Measurements from ENCODE around the gene CPLX1. TPM values are rescaled to one million over a fixed set of nuclear protein-coding genes. Genes with fewer than 3 reads are reported as not detected.

Gene CPLX1
- total RNA-seq, 1 experiment from 2014 or later, result 3.5 TPM

DNA sequence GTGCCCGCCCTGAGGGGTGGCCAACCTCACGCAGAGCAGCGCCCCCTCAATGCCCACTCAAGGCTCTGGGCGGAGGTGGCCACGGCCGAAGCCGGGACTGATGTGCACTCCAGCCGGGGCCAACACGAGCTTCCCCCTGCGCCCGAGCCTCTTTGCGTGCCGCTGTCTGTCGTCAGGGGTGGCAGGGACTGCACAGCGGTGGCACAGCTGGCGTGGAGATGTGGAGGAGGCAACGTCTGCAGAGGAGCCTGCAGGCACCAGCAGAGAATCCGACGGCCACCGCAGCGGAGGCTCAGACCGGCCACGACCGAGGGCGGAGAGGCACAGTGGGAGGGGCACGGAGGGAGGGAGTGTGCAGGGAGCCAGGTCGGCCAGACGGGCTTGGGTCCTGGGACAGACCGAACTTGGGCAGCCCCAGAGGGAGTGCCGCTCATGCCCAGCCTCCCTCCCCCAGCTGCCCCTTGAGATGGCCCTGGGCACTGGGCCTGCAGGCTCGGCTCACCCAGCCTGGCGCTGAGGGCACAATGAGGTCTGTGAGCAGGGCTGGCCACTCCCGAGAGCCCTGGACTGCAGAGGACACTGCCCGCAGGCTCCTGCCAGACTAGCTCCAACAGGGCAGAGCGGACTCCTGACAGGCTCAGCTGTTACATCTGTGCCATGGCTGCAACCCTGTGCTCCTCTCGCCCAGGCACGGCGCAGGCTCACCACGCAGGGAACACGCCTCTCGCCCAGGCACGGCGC is 46.5 kb upstream of the CPLX1 start:
- H3K27me3 Mint-ChIP-seq (ENCODE audit: low read depth), result no peaks in the 10 kb centered on the region
- H3K9me3 Mint-ChIP-seq, result peaks cover 15% of the 10 kb centered on the region
- peaks cover 34% of the 10 kb centered on the region for H3K36me3 Mint-ChIP-seq
- CTCF ChIA-PET, result interaction anchor here (0.9 kb wide), 1 partner anchor 19 kb away, joined by 3 read pairs; no protein-coding TSS in a partner anchor
- DNase-seq (ENCODE audit: low spot score) (no peak), ATAC-seq (no peak)
- no peaks in the 10 kb centered on the region for H3K4me1 Mint-ChIP-seq
- no peak overlapping the region for H3K4me3 Mint-ChIP-seq
- POLR2A ChIA-PET, result no interaction called here
- H3K27ac Mint-ChIP-seq, result no peak overlapping the region
- TF ChIP-seq ZNF138 (CRISPR knock-in tag; conservative IDR thresholded peaks at IDR 0.05), result no peak

- H3K36me3 Mint-ChIP-seq, result peaks cover 29% of the 10 kb centered on the region
- CTCF ChIA-PET, result no interaction called here
- H3K9me3 Mint-ChIP-seq, result peaks cover 15% of the 10 kb centered on the region
Observed at GRCh38 chr4:871484-871883, 45.6 kb upstream of the CPLX1 start.

DNA sequence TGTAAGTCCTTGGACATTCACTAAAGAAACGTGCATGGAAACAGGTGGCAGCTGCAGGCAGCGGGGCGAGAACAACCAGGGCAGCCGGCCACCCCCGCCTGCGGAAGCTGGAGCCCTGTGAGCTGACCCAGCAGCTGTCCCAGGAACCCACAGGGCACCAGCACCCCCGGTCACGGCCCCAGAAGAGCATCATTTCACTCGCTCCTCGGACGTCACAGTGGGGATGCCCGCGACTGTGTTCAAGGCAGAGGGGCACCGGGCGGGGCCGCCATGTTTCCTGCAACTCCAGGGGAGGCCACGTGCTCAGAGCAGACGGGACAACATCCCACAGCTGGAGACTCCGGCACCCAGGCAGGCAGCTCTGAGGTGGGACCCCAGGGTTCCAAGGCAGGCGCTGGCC is 45.0 kb upstream of the CPLX1 start:
- no peak for ATAC-seq
- Mint-ChIP-seq H3K4me1 (no peaks in the 10 kb centered on the region), H3K9me3 (peaks cover 15% of the 10 kb centered on the region), H3K27me3 (ENCODE audit: low read depth) (no peaks in the 10 kb centered on the region), H3K36me3 (peaks cover 29% of the 10 kb centered on the region), H3K27ac (no peak overlapping the region), H3K4me3 (no peak overlapping the region)
- no peak for DNase-seq (ENCODE audit: low spot score)
- ChIA-PET POLR2A (no interaction called here), CTCF (no interaction called here)
- TF ChIP-seq, protein P1, sequence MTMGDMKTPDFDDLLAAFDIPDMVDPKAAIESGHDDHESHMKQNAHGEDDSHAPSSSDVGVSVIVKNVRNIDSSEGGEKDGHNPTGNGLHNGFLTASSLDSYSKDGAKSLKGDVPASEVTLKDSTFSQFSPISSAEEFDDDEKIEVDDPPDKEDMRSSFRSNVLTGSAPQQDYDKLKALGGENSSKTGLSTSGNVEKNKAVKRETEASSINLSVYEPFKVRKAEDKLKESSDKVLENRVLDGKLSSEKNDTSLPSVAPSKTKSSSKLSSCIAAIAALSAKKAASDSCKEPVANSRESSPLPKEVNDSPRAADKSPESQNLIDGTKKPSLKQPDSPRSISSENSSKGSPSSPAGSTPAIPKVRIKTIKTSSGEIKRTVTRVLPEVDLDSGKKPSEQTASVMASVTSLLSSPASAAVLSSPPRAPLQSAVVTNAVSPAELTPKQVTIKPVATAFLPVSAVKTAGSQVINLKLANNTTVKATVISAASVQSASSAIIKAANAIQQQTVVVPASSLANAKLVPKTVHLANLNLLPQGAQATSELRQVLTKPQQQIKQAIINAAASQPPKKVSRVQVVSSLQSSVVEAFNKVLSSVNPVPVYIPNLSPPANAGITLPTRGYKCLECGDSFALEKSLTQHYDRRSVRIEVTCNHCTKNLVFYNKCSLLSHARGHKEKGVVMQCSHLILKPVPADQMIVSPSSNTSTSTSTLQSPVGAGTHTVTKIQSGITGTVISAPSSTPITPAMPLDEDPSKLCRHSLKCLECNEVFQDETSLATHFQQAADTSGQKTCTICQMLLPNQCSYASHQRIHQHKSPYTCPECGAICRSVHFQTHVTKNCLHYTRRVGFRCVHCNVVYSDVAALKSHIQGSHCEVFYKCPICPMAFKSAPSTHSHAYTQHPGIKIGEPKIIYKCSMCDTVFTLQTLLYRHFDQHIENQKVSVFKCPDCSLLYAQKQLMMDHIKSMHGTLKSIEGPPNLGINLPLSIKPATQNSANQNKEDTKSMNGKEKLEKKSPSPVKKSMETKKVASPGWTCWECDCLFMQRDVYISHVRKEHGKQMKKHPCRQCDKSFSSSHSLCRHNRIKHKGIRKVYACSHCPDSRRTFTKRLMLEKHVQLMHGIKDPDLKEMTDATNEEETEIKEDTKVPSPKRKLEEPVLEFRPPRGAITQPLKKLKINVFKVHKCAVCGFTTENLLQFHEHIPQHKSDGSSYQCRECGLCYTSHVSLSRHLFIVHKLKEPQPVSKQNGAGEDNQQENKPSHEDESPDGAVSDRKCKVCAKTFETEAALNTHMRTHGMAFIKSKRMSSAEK (CRISPR knock-in tag; IDR thresholded peaks at IDR 0.05; ENCODE audit: borderline replicate concordance), result no peak
- no peak for TF ChIP-seq SMAD3 (CRISPR knock-in tag; IDR thresholded peaks at IDR 0.05; ENCODE audit: borderline replicate concordance)
- TF ChIP-seq NFE2L1 (CRISPR knock-in tag; IDR thresholded peaks at IDR 0.05), result no peak
- no peak for TF ChIP-seq CBFB (CRISPR knock-in tag; IDR thresholded peaks at IDR 0.05; ENCODE audit: low read depth)
- TF ChIP-seq OVOL2 (CRISPR knock-in tag; IDR thresholded peaks at IDR 0.05; ENCODE audit: borderline replicate concordance), result no peak
- TF ChIP-seq, protein P2, sequence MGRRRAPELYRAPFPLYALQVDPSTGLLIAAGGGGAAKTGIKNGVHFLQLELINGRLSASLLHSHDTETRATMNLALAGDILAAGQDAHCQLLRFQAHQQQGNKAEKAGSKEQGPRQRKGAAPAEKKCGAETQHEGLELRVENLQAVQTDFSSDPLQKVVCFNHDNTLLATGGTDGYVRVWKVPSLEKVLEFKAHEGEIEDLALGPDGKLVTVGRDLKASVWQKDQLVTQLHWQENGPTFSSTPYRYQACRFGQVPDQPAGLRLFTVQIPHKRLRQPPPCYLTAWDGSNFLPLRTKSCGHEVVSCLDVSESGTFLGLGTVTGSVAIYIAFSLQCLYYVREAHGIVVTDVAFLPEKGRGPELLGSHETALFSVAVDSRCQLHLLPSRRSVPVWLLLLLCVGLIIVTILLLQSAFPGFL (CRISPR knock-in tag; IDR thresholded peaks at IDR 0.05; ENCODE audit: borderline replicate concordance), result no peak
- no peak for TF ChIP-seq HMGXB4 (CRISPR knock-in tag; IDR thresholded peaks at IDR 0.05)
- no peak for TF ChIP-seq ZNF396 (CRISPR knock-in tag; IDR thresholded peaks at IDR 0.05; ENCODE audit: borderline replicate concordance)
- TF ChIP-seq, protein P3, sequence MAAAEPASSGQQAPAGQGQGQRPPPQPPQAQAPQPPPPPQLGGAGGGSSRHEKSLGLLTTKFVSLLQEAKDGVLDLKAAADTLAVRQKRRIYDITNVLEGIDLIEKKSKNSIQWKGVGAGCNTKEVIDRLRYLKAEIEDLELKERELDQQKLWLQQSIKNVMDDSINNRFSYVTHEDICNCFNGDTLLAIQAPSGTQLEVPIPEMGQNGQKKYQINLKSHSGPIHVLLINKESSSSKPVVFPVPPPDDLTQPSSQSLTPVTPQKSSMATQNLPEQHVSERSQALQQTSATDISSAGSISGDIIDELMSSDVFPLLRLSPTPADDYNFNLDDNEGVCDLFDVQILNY (CRISPR knock-in tag; IDR thresholded peaks at IDR 0.05), result no peak

More at GRCh38 chr4:871484-871883, 45.6 kb upstream of the CPLX1 start:
- TF ChIP-seq USF1 (CRISPR knock-in tag; IDR thresholded peaks at IDR 0.05), result no peak
- no peak for TF ChIP-seq MLX (CRISPR knock-in tag; IDR thresholded peaks at IDR 0.05)
- TF ChIP-seq FOXJ3 (CRISPR knock-in tag; IDR thresholded peaks at IDR 0.05; ENCODE audit: borderline replicate concordance), result no peak
- TF ChIP-seq ATF2 (CRISPR knock-in tag; IDR thresholded peaks at IDR 0.05; ENCODE audit: borderline replicate concordance, low read depth), result no peak
- no peak for TF ChIP-seq ZBTB21 (CRISPR knock-in tag; IDR thresholded peaks at IDR 0.05; ENCODE audit: borderline replicate concordance)
- no peak for TF ChIP-seq ZNF317 (CRISPR knock-in tag; IDR thresholded peaks at IDR 0.05; ENCODE audit: borderline replicate concordance, low read depth)
- TF ChIP-seq, protein P4, sequence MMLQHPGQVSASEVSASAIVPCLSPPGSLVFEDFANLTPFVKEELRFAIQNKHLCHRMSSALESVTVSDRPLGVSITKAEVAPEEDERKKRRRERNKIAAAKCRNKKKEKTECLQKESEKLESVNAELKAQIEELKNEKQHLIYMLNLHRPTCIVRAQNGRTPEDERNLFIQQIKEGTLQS (CRISPR knock-in tag; conservative IDR thresholded peaks at IDR 0.05), result no peak
- no peak for DNase-seq (ENCODE audit: low spot score)
- H3K4me3 Mint-ChIP-seq, result no peak overlapping the region
- no peaks in the 10 kb centered on the region for H3K4me1 Mint-ChIP-seq
- no peak overlapping the region for H3K27ac Mint-ChIP-seq
- POLR2A ChIA-PET, result no interaction called here
- no peaks in the 10 kb centered on the region for H3K27me3 Mint-ChIP-seq (ENCODE audit: low read depth)
- ATAC-seq, result no peak
